Pancreas (tissue), 10 donors: ENCODE data around the gene ANKRD10. TPM values are rescaled to one million over a fixed set of nuclear protein-coding genes. Genes with fewer than 3 reads are reported as not detected.

Experiments used
- ATAC-seq, 4 donors: fragments of 200-7000 bp; cut with Tn5 transposase; one replicate each; pipeline versions ENCODE4 v1.8.0 to v1.9.1; 2020; ENCODE audit warnings: mild to moderate bottlenecking in 4 of 4, moderate library complexity in 4 of 4
- DNase-seq, 6 donors: peaks; one replicate each; pipeline ENCODE4 v3.0.0-alpha.2; 2020
- FAIRE-seq: peaks from 2 replicates; lab custom pipeline; 2012; peaks lifted over from hg19 to GRCh38; lab: Jason Lieb, UNC
- H3K27ac ChIP-seq, 4 donors: fragments of 200-600 bp; sonication (generic); 1 replicate in 3 of 4; 2 replicates in 1 of 4; pipeline versions ENCODE4 v1.5.0 to v1.8.0; 2020
- H3K27me3 ChIP-seq, 4 donors: fragments of 200-600 bp; one replicate each; pipeline ENCODE4 v1.8.0; 2021
- H3K36me3 ChIP-seq, 3 donors: fragments of 200-600 bp; sonication (generic) in 1 of 3; one replicate each; pipeline versions ENCODE4 v1.5.0 to v1.8.0; 2020 to 2021
- H3K4me1 ChIP-seq, 3 donors: fragments of 200-600 bp; one replicate each; pipeline ENCODE4 v1.8.0; 2021
- H3K4me3 ChIP-seq, 4 donors: fragments of 200-600 bp; sonication (generic) in 2 of 4; one replicate each; pipeline versions ENCODE4 v1.5.0 to v1.8.0; 2020 to 2021
- H3K9me3 ChIP-seq, 4 donors: fragments of 200-600 bp; one replicate each; pipeline ENCODE4 v1.8.0; 2021
- CTCF ChIP-seq, 4 donors: fragments of 200-600 bp; sonication (generic) in 3 of 4; IDR thresholded peaks; one replicate each; pipeline versions ENCODE4 v1.5.0 to v1.8.0; 2021; ENCODE audit warnings: antibody characterized with exemption in 4 of 4
- WGBS, 2 donors: extraction: QIAGEN DNeasy Blood & Tissue Kit; methylation state at CpG; one replicate each; pipeline ENCODE4 v1.1.7; 2013; 5-methylcytosine and 5-hydroxymethylcytosine counted together
- intact Hi-C, 3 donors: fragments of 100-400 bp; cut with DNase I; formaldehyde crosslinking; loops; one replicate each; pipeline versions ENCODE4 v1.11.1 to v1.14.2; 2022
- polyA plus RNA-seq, 2 donors: library from polyadenylated mRNA; stranded (reverse); fragments of 200-250 nt; gene quantifications; one replicate each; pipeline ENCODE4 v1.2.3, GENCODE V29; 2013
- total RNA-seq, 6 donors: library from RNA; stranded (reverse); fragmentation: NEBNext Ultra II Directional in 4 of 6; extraction: Animal tissue kit (Norgen Biotek cat#: 25700) in 4 of 6; gene quantifications; one replicate each; pipeline versions ENCODE4 v1.2.1 to v1.2.4, GENCODE V29; 2021 to 2023
- donor health status: healthy with polysubstance abuse.
- donor health status: DM: no; HTN: no; CAD: no; lungs with moderate emphysema.
- donor health status: DM: no; HTN: no; CAD: no.
- donor health status: control.
- donor health status: control.
- donor health status: Bipolar disorder and iron deficiency.
- donor health status: DM: yes; HTN: yes; CAD: no.
- donor health status: DM: no; HTN: no; CAD: no.
- donor health status: DM: no; HTN: no; CAD: no.
- donor health status: DM: yes; HTN: yes; CAD: no.

ANKRD10 gene
- total and polyA plus RNA-seq, 8 donors: 37.6 to 138 (median 67.9) TPM

GRCh38 chr13:110834572-110834971, 80.3 kb downstream of the ANKRD10 start:
- Histone ChIP-seq H3K27me3 (no peaks in the 10 kb centered on the region), H3K36me3 (no peaks in the 10 kb centered on the region), H3K4me1 (no peaks in the 10 kb centered on the region), H3K4me3 (no peak overlapping the region), H3K27ac (no peak overlapping the region), H3K9me3 (no peaks in the 10 kb centered on the region)
- 73 to 77% methylated on average over 7 of the region's 7 CpGs for WGBS, 2 donors
- no peak for DNase-seq
- no peak for TF ChIP-seq CTCF (IDR thresholded peaks at IDR 0.05)
- intact Hi-C loops: no loop called here
- FAIRE-seq: no peak
- no peak for ATAC-seq

GRCh38 chr13:110832531-110832930, 82.3 kb downstream of the ANKRD10 start:
- Histone ChIP-seq H3K27me3 (no peaks in the 10 kb centered on the region), H3K4me1 (no peaks in the 10 kb centered on the region), H3K36me3 (no peaks in the 10 kb centered on the region), H3K27ac (no peak overlapping the region), H3K9me3 (no peaks in the 10 kb centered on the region), H3K4me3 (no peak overlapping the region)
- no peak for FAIRE-seq
- DNase-seq: no peak
- ATAC-seq: no peak
- 73 to 84% methylated on average over 10 of the region's 10 CpGs for WGBS, 2 donors
- TF ChIP-seq CTCF (IDR thresholded peaks at IDR 0.05): no peak
- intact Hi-C loops: no loop called here

- no peaks in the 10 kb centered on the region for H3K9me3 ChIP-seq
- FAIRE-seq (no peak), ATAC-seq (no peak), DNase-seq (no peak)
- WGBS, 2 donors: 80 to 84% methylated on average over 3 of the region's 3 CpGs
- H3K4me1 ChIP-seq: no peaks in the 10 kb centered on the region
- no peak for TF ChIP-seq CTCF (IDR thresholded peaks at IDR 0.05)
- H3K27me3 ChIP-seq: no peaks in the 10 kb centered on the region
- H3K4me3 ChIP-seq: no peak overlapping the region
- intact Hi-C loops: no loop called here
- H3K27ac ChIP-seq: no peak overlapping the region
- no peaks in the 10 kb centered on the region for H3K36me3 ChIP-seq
Observed at GRCh38 chr13:110832205-110832479, 82.7 kb downstream of the ANKRD10 start.

GRCh38 chr13:110831437-110832204, 83.2 kb downstream of the ANKRD10 start:
- H3K9me3 ChIP-seq: no peaks in the 10 kb centered on the region
- no peaks in the 10 kb centered on the region for H3K27me3 ChIP-seq
- no peak for FAIRE-seq
- intact Hi-C loops: no loop called here
- no peak overlapping the region for H3K27ac ChIP-seq
- peak in 1 of 6 donors; percentile 58 for DNase-seq
- no peak for ATAC-seq
- H3K36me3 ChIP-seq: no peaks in the 10 kb centered on the region
- WGBS, 2 donors: 81 to 82% methylated on average over 14 of the region's 14 CpGs
- H3K4me3 ChIP-seq: no peak overlapping the region
- TF ChIP-seq CTCF (IDR thresholded peaks at IDR 0.05): no peak
- no peaks in the 10 kb centered on the region for H3K4me1 ChIP-seq

- DNase-seq: no peak
Observed at GRCh38 chr13:110830800-110831371, 84.0 kb downstream of the ANKRD10 start.

More at GRCh38 chr13:110830800-110831371, 84.0 kb downstream of the ANKRD10 start:
- Histone ChIP-seq H3K27me3 (no peaks in the 10 kb centered on the region), H3K36me3 (no peaks in the 10 kb centered on the region), H3K27ac (no peak overlapping the region), H3K9me3 (no peaks in the 10 kb centered on the region), H3K4me3 (no peak overlapping the region), H3K4me1 (no peaks in the 10 kb centered on the region)
- no peak for ATAC-seq
- no peak for TF ChIP-seq CTCF (IDR thresholded peaks at IDR 0.05)
- WGBS, 2 donors: 49 to 50% methylated on average over 15 to 16 of the region's 16 CpGs
- intact Hi-C loops: no loop called here
- FAIRE-seq: no peak
